ENCODE data around the gene RERE.
"Not testable (repeated sequence)": the region's sequence is repeated elsewhere in the genome, so short reads cannot be mapped to it uniquely, and the experiment has no call there.

RERE gene

GRCh38 chr1:8384088-8384487 is 433.4 kb downstream of the RERE start:
- no peak for DNase-seq (ENCODE audit: low read depth in 2 of 2)

- DNase-seq (ENCODE audit: low read depth in 2 of 2): no peak
These were observed 434.6 kb downstream of the RERE start for GRCh38 chr1:8382608-8383505.

GRCh38 chr1:8382051-8382505 is 435.4 kb downstream of the RERE start:
- DNase-seq (ENCODE audit: low read depth in 2 of 2): no peak

- DNase-seq (ENCODE audit: low read depth in 2 of 2): peak in 1 of 2 experiments; percentile 20
These were observed 435.8 kb downstream of the RERE start for GRCh38 chr1:8381618-8382017.

- DNase-seq (ENCODE audit: low read depth in 2 of 2): not testable (repeated sequence)
These were observed 437.1 kb downstream of the RERE start for GRCh38 chr1:8380310-8380709.

GRCh38 chr1:8379513-8380186 is 437.8 kb downstream of the RERE start:
- DNase-seq (ENCODE audit: low read depth in 2 of 2): no peak

GRCh38 chr1:8378981-8379470 is 438.4 kb downstream of the RERE start:
- DNase-seq (ENCODE audit: low read depth in 2 of 2): no peak

GRCh38 chr1:8378178-8378577 is 439.3 kb downstream of the RERE start:
- no peak for DNase-seq (ENCODE audit: low read depth in 2 of 2)

- DNase-seq (ENCODE audit: low read depth in 2 of 2): no peak
These were observed 440.0 kb downstream of the RERE start for GRCh38 chr1:8377271-8377981.

GRCh38 chr1:8376358-8376840 is 441.0 kb downstream of the RERE start:
- DNase-seq (ENCODE audit: low read depth in 2 of 2): no peak

GRCh38 chr1:8374812-8375211 is 442.6 kb downstream of the RERE start:
- no peak for DNase-seq (ENCODE audit: low read depth in 2 of 2)

GRCh38 chr1:8374356-8374755 is 443.1 kb downstream of the RERE start:
- DNase-seq (ENCODE audit: low read depth in 2 of 2): no peak

- DNase-seq (ENCODE audit: low read depth in 2 of 2): peak; percentile 26 to 28
These were observed 443.7 kb downstream of the RERE start for GRCh38 chr1:8373581-8374241.

- no peak for DNase-seq (ENCODE audit: low read depth in 2 of 2)
These were observed 444.3 kb downstream of the RERE start for GRCh38 chr1:8373125-8373524.

GRCh38 chr1:8371372-8371991 is 446.0 kb downstream of the RERE start:
- no peak for DNase-seq (ENCODE audit: low read depth in 2 of 2)

- DNase-seq (ENCODE audit: low read depth in 2 of 2): no peak
These were observed 446.5 kb downstream of the RERE start for GRCh38 chr1:8370905-8371315.

- peak in 1 of 2 experiments; percentile 21 for DNase-seq (ENCODE audit: low read depth in 2 of 2)
These were observed 447.2 kb downstream of the RERE start for GRCh38 chr1:8370046-8370881.

- DNase-seq (ENCODE audit: low read depth in 2 of 2): no peak
These were observed 448.3 kb downstream of the RERE start for GRCh38 chr1:8368956-8369639.

GRCh38 chr1:8367571-8368194 is 449.8 kb downstream of the RERE start:
- no peak for DNase-seq (ENCODE audit: low read depth in 2 of 2)
